ENCODE data around the gene NPB. TPM values are rescaled to one million over a fixed set of nuclear protein-coding genes. Genes with fewer than 3 reads are reported as not detected.

Gene NPB
- total RNA-seq, 2 experiments from 2014 or later = 0.20 TPM; not detected in 1

GRCh38 chr17:81870981-81871386 is 31.1 kb upstream of the NPB start, which contains the start of gene ARHGDIA:
ARHGDIA (minus strand) TSS chr17:81871337; CDS start chr17:81869930, 1,407 bp downstream.
- Histone ChIP-seq H3K36me3 (ENCODE audit: insufficient read depth, low read length) (peaks cover 32% of the 10 kb centered on the region), H3K4me3 (ENCODE audit: low read length) (peak within 1 kb of the TSS; percentile 86), H3K4me1 (ENCODE audit: insufficient read depth, low read length) (peaks cover 62% of the 10 kb centered on the region), H3K9me3 (ENCODE audit: control insufficient read depth in 1 of 2, insufficient read depth in 1 of 2, low read length in 2 of 2) (peaks cover 0 to 3% of the 10 kb centered on the region in 2 experiments), H3K27ac (ENCODE audit: low read depth in 1 of 2, low read length in 2 of 2) (peak within 1 kb of the TSS; percentile 95 to 98), H3K27me3 (ENCODE audit: control insufficient read depth in 1 of 2, insufficient read depth in 2 of 2, low read length in 2 of 2) (peaks cover 0 to 3% of the 10 kb centered on the region in 2 experiments)
- ChIA-PET POLR2A (interaction anchor here (0.6 to 4.6 kb wide), 12 partner anchors 9 to 548 kb away, joined by 3 to 63 read pairs (median 6); partner anchors contain the start of genes ALYREF, ANAPC11, MAFG and MCRIP1), CTCF (interaction anchor here (1.4 kb wide), 1 partner anchor 9 kb away, joined by 4 read pairs; no protein-coding TSS in a partner anchor)
- TF ChIP-seq CTCF (IDR thresholded peaks at IDR 0.05) = no peak
- no peaks in the 10 kb centered on the region for H3K27me3 Mint-ChIP-seq
- peak within 1 kb of the TSS; percentile 90 for H3K4me3 Mint-ChIP-seq
- no peaks in the 10 kb centered on the region for H3K9me3 Mint-ChIP-seq
- intact Hi-C loops (cut with DNase I, micrococcal nuclease) = loop anchor here (1.0 to 5.0 kb wide), 7 partner anchors 10 to 586 kb away; partner anchors contain the start of genes CENPX (in 2 of the 2), LRRC45 (in 2 of the 2), ALYREF (in 1 of the 2) and ANAPC11 (in 1 of the 2)
- H3K36me3 Mint-ChIP-seq (ENCODE audit: low read depth) = peaks cover 55% of the 10 kb centered on the region
- ATAC-seq (ENCODE audit: poor library complexity) (peak; percentile 63), DNase-seq (no peak)
- peaks cover 45% of the 10 kb centered on the region for H3K4me1 Mint-ChIP-seq (ENCODE audit: low read depth)
- H3K27ac Mint-ChIP-seq = peak within 1 kb of the TSS; percentile 95

- Histone ChIP-seq H3K9me3 (ENCODE audit: control insufficient read depth in 1 of 2, insufficient read depth in 1 of 2, low read length in 2 of 2) (peaks cover 0 to 3% of the 10 kb centered on the region in 2 experiments), H3K36me3 (ENCODE audit: insufficient read depth, low read length) (peaks cover 29% of the 10 kb centered on the region), H3K4me3 (ENCODE audit: low read length) (peak overlapping the region; percentile 83), H3K27ac (ENCODE audit: low read depth in 1 of 2, low read length in 2 of 2) (peak overlapping the region; percentile 95 to 98), H3K27me3 (ENCODE audit: control insufficient read depth in 1 of 2, insufficient read depth in 2 of 2, low read length in 2 of 2) (peaks cover 0 to 3% of the 10 kb centered on the region in 2 experiments), H3K4me1 (ENCODE audit: insufficient read depth, low read length) (peaks cover 57% of the 10 kb centered on the region)
- ChIA-PET POLR2A (interaction anchor here (0.6 to 4.6 kb wide), 15 partner anchors 9 to 547 kb away, joined by 3 to 63 read pairs (median 4); partner anchors contain the start of genes ALYREF, ANAPC11, ARL16 and DCXR), CTCF (interaction anchor here (1.4 kb wide), 1 partner anchor 9 kb away, joined by 4 read pairs; no protein-coding TSS in a partner anchor)
- Mint-ChIP-seq H3K27ac (peak overlapping the region; percentile 95), H3K27me3 (no peaks in the 10 kb centered on the region), H3K4me3 (peak overlapping the region; percentile 90), H3K36me3 (ENCODE audit: low read depth) (peaks cover 49% of the 10 kb centered on the region), H3K4me1 (ENCODE audit: low read depth) (peaks cover 43% of the 10 kb centered on the region), H3K9me3 (no peaks in the 10 kb centered on the region)
- peak; percentile 91 to 98 (median 96) for DNase-seq
- ATAC-seq (ENCODE audit: poor library complexity) = peak; percentile 39
- TF ChIP-seq CTCF (IDR thresholded peaks at IDR 0.05) = peak; percentile 49
- intact Hi-C loops (cut with DNase I, micrococcal nuclease) = loop anchor here (1.0 to 5.0 kb wide), 7 partner anchors 10 to 586 kb away; partner anchors contain the start of genes CENPX (in 2 of the 2), LRRC45 (in 2 of the 2), ALYREF (in 1 of the 2) and ANAPC11 (in 1 of the 2)
Observed at GRCh38 chr17:81871387-81872230, 30.4 kb upstream of the NPB start.

- Mint-ChIP-seq H3K4me3 (no peak overlapping the region), H3K9me3 (no peaks in the 10 kb centered on the region), H3K27me3 (no peaks in the 10 kb centered on the region), H3K4me1 (ENCODE audit: low read depth) (peaks cover 16% of the 10 kb centered on the region), H3K36me3 (ENCODE audit: low read depth) (peaks cover 31% of the 10 kb centered on the region), H3K27ac (peak overlapping the region; percentile 52)
- no peak for ATAC-seq (ENCODE audit: poor library complexity)
- Histone ChIP-seq H3K4me3 (ENCODE audit: low read length) (no peak overlapping the region), H3K4me1 (ENCODE audit: insufficient read depth, low read length) (peaks cover 10% of the 10 kb centered on the region), H3K36me3 (ENCODE audit: insufficient read depth, low read length) (peaks cover 11% of the 10 kb centered on the region), H3K9me3 (ENCODE audit: control insufficient read depth in 1 of 2, insufficient read depth in 1 of 2, low read length in 2 of 2) (no peaks in the 10 kb centered on the region), H3K27me3 (ENCODE audit: control insufficient read depth in 1 of 2, insufficient read depth in 2 of 2, low read length in 2 of 2) (no peaks in the 10 kb centered on the region), H3K27ac (ENCODE audit: low read depth in 1 of 2, low read length in 2 of 2) (no peak overlapping the region)
- intact Hi-C loops (cut with DNase I, micrococcal nuclease) = no loop called here
- TF ChIP-seq CTCF (IDR thresholded peaks at IDR 0.05) = no peak
- CTCF ChIA-PET = interaction anchor here (0.9 to 1.3 kb wide), 2 partner anchors 11 to 145 kb away, joined by 3 to 4 read pairs; partner anchors contain the start of gene CENPX
- no peak for DNase-seq
- POLR2A ChIA-PET = no interaction called here
Observed at GRCh38 chr17:81877569-81877968, 24.5 kb upstream of the NPB start.
